NCI-H748 treated with DMSO at 0.1 percent for 48 hours (cell line): ENCODE data around the gene TECPR1.

ENCODE experiments used
- DNase-seq: peaks from one replicate; lab custom pipeline; 2025; lab: John Stamatoyannopoulos, UW

TECPR1 gene

GRCh38 chr7:98283127-98283886 is 31.3 kb upstream of the TECPR1 start:
- no peak for DNase-seq

- no peak for DNase-seq
Observed at GRCh38 chr7:98282703-98283102, 30.7 kb upstream of the TECPR1 start.

- DNase-seq: no peak
Observed at GRCh38 chr7:98281757-98282606, 29.9 kb upstream of the TECPR1 start.

- peak; percentile 64 for DNase-seq
Observed at GRCh38 chr7:98280791-98281756, 29.0 kb upstream of the TECPR1 start, which contains the start of gene BRI3. TSS of gene BRI3 (plus strand) at chr7:98281686. CDS start at chr7:98281796, 110 bp downstream.

- no peak for DNase-seq
Observed at GRCh38 chr7:98280296-98280695, 28.3 kb upstream of the TECPR1 start.

GRCh38 chr7:98278936-98279335 is 26.9 kb upstream of the TECPR1 start:
- DNase-seq: no peak

- no peak for DNase-seq
Observed at GRCh38 chr7:98278408-98278807, 26.4 kb upstream of the TECPR1 start.

GRCh38 chr7:98276241-98276761 is 24.3 kb upstream of the TECPR1 start:
- DNase-seq: no peak

GRCh38 chr7:98267303-98267702 is 15.3 kb upstream of the TECPR1 start:
- no peak for DNase-seq

GRCh38 chr7:98266840-98267239 is 14.8 kb upstream of the TECPR1 start:
- DNase-seq: no peak

- no peak for DNase-seq
Observed at GRCh38 chr7:98265841-98266271, 13.8 kb upstream of the TECPR1 start.

- DNase-seq: no peak
Observed at GRCh38 chr7:98257701-98258100, 5.7 kb upstream of the TECPR1 start.

GRCh38 chr7:98256431-98256830 is 4.4 kb upstream of the TECPR1 start:
- no peak for DNase-seq

GRCh38 chr7:98254951-98255610 is 3.0 kb upstream of the TECPR1 start:
- DNase-seq: no peak

GRCh38 chr7:98254516-98254915 is 2.5 kb upstream of the TECPR1 start:
- DNase-seq: no peak

- no peak for DNase-seq
Observed at GRCh38 chr7:98252425-98253054, 508 bp upstream of the TECPR1 start.

- DNase-seq: peak; percentile 25
Observed at GRCh38 chr7:98251231-98251600, 816 bp downstream of the TECPR1 start.

- no peak for DNase-seq
Observed at GRCh38 chr7:98250789-98251188, 1.2 kb downstream of the TECPR1 start.

GRCh38 chr7:98249106-98249505 is 2.9 kb downstream of the TECPR1 start:
- no peak for DNase-seq

- DNase-seq: no peak
Observed at GRCh38 chr7:98248156-98248555, 3.9 kb downstream of the TECPR1 start.

- no peak for DNase-seq
Observed at GRCh38 chr7:98244871-98245270, 7.2 kb downstream of the TECPR1 start.
